Stimulated activated CD4-positive, alpha-beta T cell treated with anti-CD3 and anti-CD28 coated beads, Interleukin-15, amount 100 ng/mL, for 24 hours (primary cell): ENCODE data around the gene RAPSN.

Source experiments
- DNase-seq: peaks from one replicate; pipeline ENCODE4 v3.0.0-alpha.2; 2020

Gene RAPSN

GRCh38 chr11:47464483-47464882 is 15.5 kb upstream of the RAPSN start:
- DNase-seq, result no peak

DNA sequence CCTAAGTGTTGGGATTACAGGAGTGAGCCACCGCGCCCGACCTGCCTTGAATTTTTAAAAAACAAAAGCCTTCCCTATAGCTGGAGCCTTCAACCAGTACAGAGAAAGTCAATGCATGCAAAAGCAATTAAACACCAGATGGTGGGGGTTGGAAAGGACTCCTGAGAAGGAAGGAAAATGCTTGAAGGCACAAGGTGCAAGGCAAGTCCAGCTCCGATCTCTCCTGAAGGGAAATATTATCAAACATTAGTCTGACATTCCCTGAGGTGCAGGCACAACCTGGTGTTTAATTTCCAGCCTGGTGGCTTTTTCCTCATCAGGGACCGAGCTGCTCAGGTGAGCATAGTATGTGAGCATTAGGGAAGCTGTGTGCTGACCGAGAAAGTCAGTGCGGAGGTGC is 12.9 kb upstream of the RAPSN start:
- DNase-seq, result no peak

DNA sequence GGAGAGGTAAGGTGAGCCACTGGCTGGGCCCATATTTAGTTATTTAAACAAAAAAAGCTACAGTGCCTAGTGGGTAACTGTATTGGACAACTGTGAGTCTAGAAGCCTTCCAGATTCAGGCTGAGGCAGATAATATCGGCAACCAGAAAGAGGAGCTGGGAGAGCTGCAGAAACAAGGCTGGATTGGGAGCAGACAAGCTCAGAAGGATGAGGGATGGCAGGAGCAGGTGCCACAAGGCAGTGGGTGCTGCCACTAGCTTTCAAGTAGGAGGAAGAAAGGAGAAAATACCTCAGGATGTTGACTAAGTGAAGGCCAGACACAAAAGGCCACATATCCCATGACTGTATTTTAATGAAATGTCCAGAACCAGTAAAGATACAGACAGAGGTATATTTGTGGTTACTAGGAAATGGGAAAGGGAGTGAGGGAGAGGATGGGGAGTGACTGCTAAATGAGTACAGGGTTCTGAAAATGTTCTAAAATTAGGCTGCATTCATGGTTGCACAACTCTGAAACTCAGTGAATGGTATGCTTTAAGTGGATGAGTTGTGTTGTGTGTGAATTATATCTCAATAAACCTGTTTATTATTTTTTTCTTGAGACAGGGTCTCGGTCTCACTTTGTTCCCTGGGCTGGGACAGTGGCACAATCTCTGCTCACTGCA is 11.8 kb upstream of the RAPSN start:
- DNase-seq, result no peak

- peak; percentile 72 for DNase-seq
These were observed 5.3 kb upstream of the RAPSN start for GRCh38 chr11:47454258-47454671.

GRCh38 chr11:47453365-47453764 is 4.4 kb upstream of the RAPSN start:
- no peak for DNase-seq

GRCh38 chr11:47451990-47452389 is 3.1 kb upstream of the RAPSN start:
- DNase-seq, result no peak

DNA sequence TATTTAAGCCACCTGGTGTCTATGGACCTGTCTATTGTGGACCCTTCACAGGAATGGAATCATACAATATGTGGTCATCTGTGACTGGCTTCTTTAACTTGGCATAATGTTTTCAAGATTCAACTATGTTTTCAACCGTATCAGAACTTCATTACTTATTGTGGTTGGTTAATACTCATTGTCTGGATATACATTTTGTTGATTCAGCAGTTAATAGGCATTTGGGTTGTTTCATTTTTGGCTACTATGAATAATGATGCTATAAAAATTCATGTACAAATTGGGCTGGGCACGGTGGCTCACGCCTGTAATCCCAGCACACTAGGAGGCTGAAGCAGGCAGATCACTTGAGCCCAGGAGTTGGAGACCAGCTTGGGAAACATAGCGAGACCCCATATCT is 2.5 kb upstream of the RAPSN start:
- DNase-seq, result no peak

- DNase-seq, result no peak
These were observed 605 bp upstream of the RAPSN start for GRCh38 chr11:47449541-47449940.

DNA sequence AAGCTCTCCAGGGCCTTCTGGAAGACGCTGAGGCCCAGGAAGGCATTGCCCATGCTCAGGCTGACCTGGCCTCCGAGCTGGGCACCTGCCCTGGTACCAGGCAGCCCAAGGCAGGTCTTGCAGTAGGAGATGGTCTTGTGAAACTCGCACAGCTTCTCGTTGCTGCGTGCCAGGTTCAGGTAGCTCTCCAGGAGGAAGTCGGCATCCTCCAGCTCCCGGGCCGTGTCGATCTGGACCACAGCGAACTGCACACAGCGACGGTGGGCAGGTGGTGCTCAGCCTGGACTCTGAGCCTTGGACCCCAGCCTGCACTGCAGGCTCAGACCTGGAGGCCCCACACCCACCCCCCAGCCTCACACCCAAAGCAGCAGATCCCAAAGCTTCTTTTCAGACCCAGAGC is 1.0 kb downstream of the RAPSN start:
- DNase-seq, result no peak

DNA sequence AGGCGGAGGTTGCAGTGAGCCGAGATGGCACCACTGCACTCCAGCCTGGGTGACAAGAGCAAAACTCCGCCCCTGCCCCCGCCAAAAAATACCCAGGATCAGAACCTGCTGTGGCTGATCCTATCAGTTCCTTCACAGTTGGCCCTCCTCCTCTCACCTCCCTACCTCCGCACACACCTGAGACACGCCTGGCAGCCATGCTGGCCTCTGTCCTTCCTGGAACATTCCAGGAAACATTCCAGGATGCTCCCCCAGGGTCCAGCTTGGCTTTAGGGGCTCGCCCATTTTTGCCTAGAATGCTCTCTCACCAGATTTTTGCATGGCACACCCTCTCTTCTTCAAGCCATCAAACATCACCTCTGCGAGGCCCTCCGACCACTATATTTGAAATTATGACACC is 2.1 kb downstream of the RAPSN start:
- DNase-seq, result no peak

DNA sequence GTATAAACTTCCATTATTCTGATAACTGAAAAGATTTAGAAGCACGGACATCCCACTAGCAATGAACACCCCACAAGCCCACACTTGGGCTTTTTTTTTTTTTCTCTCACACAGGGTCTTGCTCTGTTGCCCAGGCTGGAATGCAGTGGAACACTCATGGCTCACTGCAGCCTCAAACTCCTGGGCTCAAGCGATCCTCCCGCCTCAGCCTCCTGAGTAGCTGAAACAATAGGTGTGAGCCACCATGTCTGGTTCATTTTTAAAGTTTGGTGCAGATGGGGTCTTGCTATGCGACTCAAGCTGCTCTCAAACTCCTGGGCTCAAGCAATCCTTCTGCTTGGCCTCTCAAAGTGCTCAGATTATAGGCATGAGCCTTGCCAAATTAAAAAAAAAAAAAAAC is 3.1 kb downstream of the RAPSN start:
- no peak for DNase-seq

- DNase-seq, result no peak
These were observed 5.1 kb downstream of the RAPSN start for GRCh38 chr11:47443817-47444216.

DNA sequence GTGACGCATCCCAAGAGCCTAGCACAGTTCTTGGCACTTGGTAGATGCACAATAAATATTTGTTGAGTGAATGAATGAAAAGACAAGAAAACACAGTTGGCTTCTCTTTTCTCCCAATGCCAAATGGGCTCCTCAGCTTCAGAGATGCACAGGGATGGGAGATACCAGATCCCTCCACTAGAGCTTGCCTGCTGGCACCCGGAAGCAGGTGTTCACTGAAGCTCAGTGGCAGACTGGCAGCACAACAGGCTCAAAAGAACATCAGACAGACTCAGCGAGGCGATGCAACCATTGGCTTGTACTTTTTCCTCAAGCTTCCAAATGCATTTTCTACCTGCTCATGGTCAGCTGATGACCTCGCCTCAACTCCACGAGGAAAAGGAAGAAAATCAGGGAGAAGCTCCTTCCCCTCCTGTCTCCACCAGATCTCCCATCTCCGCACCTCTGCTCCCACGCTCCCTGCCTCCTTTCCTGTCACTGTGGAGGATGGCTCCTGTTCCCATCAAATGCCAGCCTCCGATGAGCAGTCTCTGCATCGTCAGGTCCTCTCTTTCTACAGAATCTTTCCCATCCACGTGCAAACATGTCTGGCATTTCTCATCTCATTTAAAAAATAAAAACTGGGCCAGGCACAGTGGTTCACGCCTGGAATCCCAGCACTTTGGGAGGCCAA is 5.8 kb downstream of the RAPSN start:
- DNase-seq, result no peak

DNA sequence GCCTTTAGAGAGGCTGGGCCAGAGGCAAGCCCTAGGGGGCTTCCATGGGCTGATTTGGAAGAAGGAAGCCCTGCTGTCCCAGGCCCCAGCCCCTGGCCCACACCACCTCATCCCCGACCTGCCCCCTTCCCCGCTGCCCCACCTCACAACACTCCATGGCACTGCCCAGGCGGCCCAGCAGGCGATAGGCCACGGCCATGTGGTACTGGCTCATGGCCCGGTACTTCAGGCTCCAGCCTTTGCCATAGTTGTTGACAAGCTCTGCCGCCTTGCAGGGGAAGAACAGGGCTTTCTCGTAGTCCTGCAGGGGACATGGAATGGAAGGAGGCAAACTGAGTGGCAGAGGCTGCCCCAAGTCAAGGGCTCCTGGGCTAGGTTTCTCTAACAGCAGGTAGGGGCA is 6.4 kb downstream of the RAPSN start:
- no peak for DNase-seq

GRCh38 chr11:47441421-47441820 is 7.5 kb downstream of the RAPSN start:
- no peak for DNase-seq

DNA sequence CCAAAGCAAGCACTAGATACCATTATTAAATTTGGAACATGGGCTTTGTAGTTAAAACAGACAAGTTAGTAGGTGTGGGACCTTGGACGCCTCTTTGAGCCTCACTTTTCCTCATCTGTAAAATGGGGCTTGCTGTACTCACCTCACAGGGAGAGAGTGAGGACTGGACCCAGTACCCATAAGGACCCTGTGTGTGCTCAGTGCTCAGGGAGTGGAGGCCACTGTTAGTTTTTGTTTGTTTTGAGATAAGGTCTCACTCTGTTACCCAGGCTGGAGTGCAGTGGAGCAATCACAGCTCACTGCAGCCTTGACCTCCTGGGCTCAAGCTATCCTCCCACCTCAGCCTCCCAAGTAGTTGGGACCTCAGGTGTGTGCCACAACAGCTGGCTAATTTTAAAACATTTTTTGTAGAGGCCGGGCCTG is 8.9 kb downstream of the RAPSN start:
- DNase-seq, result no peak

GRCh38 chr11:47438721-47439120 is 10.2 kb downstream of the RAPSN start:
- no peak for DNase-seq

DNA sequence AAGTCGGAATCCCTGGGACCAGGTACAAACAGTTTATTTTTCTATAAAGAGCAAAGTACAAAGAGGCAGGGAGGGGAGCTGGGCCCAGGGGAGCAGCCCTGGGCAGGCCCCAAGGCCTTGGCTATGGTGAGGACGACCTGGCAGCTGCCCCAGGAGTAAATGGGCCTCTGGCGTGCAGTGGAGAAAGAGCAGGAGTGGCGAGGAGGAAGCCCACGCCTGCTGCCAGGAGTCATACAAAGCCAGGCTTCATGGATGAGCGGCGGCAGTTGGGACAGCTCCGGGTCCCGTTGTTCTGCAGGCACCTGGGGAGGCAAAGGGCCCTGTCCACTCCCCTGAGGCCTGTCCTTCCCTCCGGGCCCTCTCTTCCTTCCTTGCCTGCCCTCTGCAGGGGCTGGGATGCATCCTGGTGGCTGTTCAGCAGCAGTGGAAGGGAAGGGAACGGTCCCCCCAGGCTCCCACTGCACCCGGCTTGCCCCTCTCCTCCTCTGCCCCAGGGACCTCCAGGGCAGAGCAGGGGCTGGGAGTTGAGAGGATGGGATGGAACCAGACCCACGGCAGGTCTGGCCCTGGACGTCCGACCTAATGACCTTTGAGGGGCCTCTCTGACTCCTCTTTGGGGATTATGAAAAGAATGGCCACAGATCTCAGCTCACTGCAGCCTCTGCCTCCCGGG is 11.1 kb downstream of the RAPSN start:
- DNase-seq, result no peak

- DNase-seq, result no peak
These were observed 11.7 kb downstream of the RAPSN start for GRCh38 chr11:47437218-47437745.

- DNase-seq, result no peak
These were observed 12.2 kb downstream of the RAPSN start for GRCh38 chr11:47436726-47437125.

- no peak for DNase-seq
These were observed 13.2 kb downstream of the RAPSN start for GRCh38 chr11:47435687-47436086.

GRCh38 chr11:47434011-47434786 is 14.7 kb downstream of the RAPSN start:
- DNase-seq, result no peak

GRCh38 chr11:47433157-47433556 is 15.8 kb downstream of the RAPSN start:
- no peak for DNase-seq
